Neural progenitor cell (in vitro differentiated cells): Measurements from ENCODE around the gene CHKA. TPM values are rescaled to one million over a fixed set of nuclear protein-coding genes. Genes with fewer than 3 reads are reported as not detected.

Experiments
- DNase-seq: peaks from one replicate; pipeline ENCODE4 v3.0.0-alpha.2; 2016; ENCODE audit warnings: low spot score
- H2AFZ ChIP-seq: fragments of 200-600 bp; sonication (generic); replicated peaks from 2 replicates; pipeline ENCODE4 v1.6.1; 2016; ENCODE audit warnings: antibody characterized with exemption
- H3F3A ChIP-seq: fragments of 200-600 bp; sonication (generic); 2 replicates; pipeline ENCODE4 v1.6.1; 2016; ENCODE audit warnings: antibody characterized with exemption, low read depth
- H3K27ac ChIP-seq: fragments of 200-600 bp; sonication (generic); 2 replicates; pipeline ENCODE4 v1.5.1; 2016; ENCODE audit warnings: mild to moderate bottlenecking
- H3K27me3 ChIP-seq: fragments of 200-600 bp; sonication (generic); 2 replicates; pipeline ENCODE4 v1.6.1; 2016; ENCODE audit warnings: mild to moderate bottlenecking, moderate library complexity
- H3K36me3 ChIP-seq: fragments of 200-600 bp; sonication (generic); 2 replicates; pipeline ENCODE4 v1.5.1; 2016
- H3K4me1 ChIP-seq: fragments of 200-600 bp; sonication (generic); 2 replicates; pipeline ENCODE4 v1.6.1; 2016; ENCODE audit warnings: mixed run types
- H3K4me2 ChIP-seq: fragments of 200-600 bp; sonication (generic); 2 replicates; pipeline ENCODE4 v1.6.1; 2016
- H3K4me3 ChIP-seq: fragments of 200-600 bp; sonication (generic); 2 replicates; pipeline ENCODE4 v1.5.1; 2016
- H3K79me2 ChIP-seq: fragments of 200-600 bp; sonication (generic); 2 replicates; pipeline ENCODE4 v1.6.1; 2016; ENCODE audit warnings: low read depth
- H3K9ac ChIP-seq: fragments of 200-600 bp; sonication (generic); 2 replicates; pipeline ENCODE4 v1.6.1; 2016
- H3K9me3 ChIP-seq: fragments of 200-600 bp; sonication (generic); 2 replicates; pipeline ENCODE4 v1.5.1; 2016; ENCODE audit warnings: low read depth
- H4K20me1 ChIP-seq: fragments of 200-600 bp; sonication (generic); 2 replicates; pipeline ENCODE4 v1.6.1; 2016; ENCODE audit warnings: low read depth
- H3K27ac Mint-ChIP-seq: 3 replicates; pipeline ENCODE4 v1.8.0; 2021; ENCODE audit warnings: mixed read lengths
- H3K27me3 Mint-ChIP-seq: 2 replicates; pipeline ENCODE4 v1.8.0; 2022; ENCODE audit warnings: low read depth, mild to moderate bottlenecking, inconsistent platforms, moderate library complexity, mixed read lengths; ENCODE audit not compliant: insufficient read depth
- H3K36me3 Mint-ChIP-seq: 3 replicates; pipeline ENCODE4 v1.8.0; 2021; ENCODE audit warnings: mixed read lengths
- H3K4me1 Mint-ChIP-seq: 3 replicates; pipeline ENCODE4 v1.8.0; 2021; ENCODE audit warnings: mixed read lengths
- H3K4me3 Mint-ChIP-seq: 3 replicates; pipeline ENCODE4 v1.8.0; 2021; ENCODE audit warnings: mild to moderate bottlenecking, moderate library complexity, mixed read lengths
- H3K9me3 Mint-ChIP-seq: 3 replicates; pipeline ENCODE4 v1.8.0; 2020; ENCODE audit warnings: mixed read lengths
- CTCF ChIP-seq: fragments of 200-600 bp; sonication (generic); IDR thresholded peaks from 2 replicates; pipeline ENCODE4 v1.5.1; 2017; ENCODE audit warnings: antibody characterized with exemption, mild to moderate bottlenecking
- EZH2 ChIP-seq: fragments of 200-600 bp; sonication (generic); IDR thresholded peaks from 2 replicates; pipeline ENCODE4 v1.6.1; 2017; ENCODE audit warnings: antibody characterized with exemption, mild to moderate bottlenecking, moderate library complexity
- EZH2phosphoT487 ChIP-seq: fragments of 200-600 bp; sonication (generic); IDR thresholded peaks from 2 replicates; pipeline ENCODE4 v1.6.1; 2017; ENCODE audit warnings: antibody characterized with exemption
- total RNA-seq: library from RNA; depleted of rRNA; stranded (reverse); fragments of >200 nt; gene quantifications from 2 replicates; pipeline ENCODE4 v1.2.3, GENCODE V29; 2015; ENCODE audit warnings: low replicate concordance

The CHKA gene
- total RNA-seq, 1 donor from 2014 or later = 36.8 TPM

DNA sequence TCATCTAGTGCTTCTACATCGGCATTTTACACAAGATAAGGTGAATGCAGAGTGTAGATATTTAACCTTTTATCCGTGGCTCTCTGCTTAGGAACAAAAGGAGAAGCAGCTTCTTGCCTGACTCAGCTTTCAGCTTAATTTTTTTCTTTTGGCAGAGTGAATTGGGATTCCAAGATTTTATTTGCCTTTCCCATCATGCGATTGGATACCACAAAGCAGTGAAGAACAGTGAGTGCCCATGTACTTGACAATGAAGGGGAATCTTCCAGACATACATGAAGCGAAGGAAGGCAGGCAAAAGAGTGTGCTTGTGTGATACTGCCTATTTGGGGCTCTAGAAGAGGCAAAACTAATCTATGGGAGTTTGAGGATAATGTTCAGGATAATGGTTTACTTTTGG, 17.0 kb upstream of the CHKA start:
- H3K4me1 Mint-ChIP-seq = peaks cover 21% of the 10 kb centered on the region
- H3K79me2 ChIP-seq = no peaks in the 10 kb centered on the region
- TF ChIP-seq EZH2phosphoT487 (no peak), EZH2 (no peak), CTCF (no peak)
- no peak overlapping the region for H3K9ac ChIP-seq
- H3K27ac Mint-ChIP-seq = peak overlapping the region; percentile 36
- H3K9me3 ChIP-seq = peaks cover 7% of the 10 kb centered on the region
- peaks cover 8% of the 10 kb centered on the region for H3K36me3 Mint-ChIP-seq
- no peaks in the 10 kb centered on the region for H3K27me3 ChIP-seq
- no peak overlapping the region for H3K4me2 ChIP-seq
- no peak overlapping the region for H3K4me3 ChIP-seq
- no peaks in the 10 kb centered on the region for H3F3A ChIP-seq
- H3K4me1 ChIP-seq = no peaks in the 10 kb centered on the region
- H3K4me3 Mint-ChIP-seq = no peak overlapping the region
- no peaks in the 10 kb centered on the region for H3K36me3 ChIP-seq
- no peaks in the 10 kb centered on the region for H4K20me1 ChIP-seq
- no peak for DNase-seq
- no peak overlapping the region for H2AFZ ChIP-seq
- no peak overlapping the region for H3K27ac ChIP-seq
- H3K9me3 Mint-ChIP-seq = peaks cover 25% of the 10 kb centered on the region
- H3K27me3 Mint-ChIP-seq = peaks cover 2% of the 10 kb centered on the region

- peaks cover 7% of the 10 kb centered on the region for H3K9me3 ChIP-seq
- no peak overlapping the region for H2AFZ ChIP-seq
- no peak for DNase-seq
- H3K27ac ChIP-seq = no peak overlapping the region
- H3K4me1 ChIP-seq = no peaks in the 10 kb centered on the region
- H4K20me1 ChIP-seq = no peaks in the 10 kb centered on the region
- H3K4me2 ChIP-seq = no peak overlapping the region
- H3K4me1 Mint-ChIP-seq = peaks cover 21% of the 10 kb centered on the region
- no peaks in the 10 kb centered on the region for H3F3A ChIP-seq
- peaks cover 9% of the 10 kb centered on the region for H3K36me3 Mint-ChIP-seq
- no peak for TF ChIP-seq EZH2phosphoT487
- no peak for TF ChIP-seq EZH2
- no peak for TF ChIP-seq CTCF
- no peaks in the 10 kb centered on the region for H3K79me2 ChIP-seq
- no peak overlapping the region for H3K4me3 Mint-ChIP-seq
- peaks cover 2% of the 10 kb centered on the region for H3K27me3 Mint-ChIP-seq
- H3K27me3 ChIP-seq = no peaks in the 10 kb centered on the region
- H3K9ac ChIP-seq = no peak overlapping the region
- no peaks in the 10 kb centered on the region for H3K36me3 ChIP-seq
- no peak overlapping the region for H3K4me3 ChIP-seq
- H3K9me3 Mint-ChIP-seq = peaks cover 26% of the 10 kb centered on the region
- H3K27ac Mint-ChIP-seq = no peak overlapping the region
These were observed 16.6 kb upstream of the CHKA start for GRCh38 chr11:68137833-68138232.

- Histone ChIP-seq H3K4me1 (no peaks in the 10 kb centered on the region), H4K20me1 (no peaks in the 10 kb centered on the region), H3F3A (no peaks in the 10 kb centered on the region), H3K4me3 (no peak overlapping the region), H3K36me3 (no peaks in the 10 kb centered on the region), H3K27ac (no peak overlapping the region), H2AFZ (no peak overlapping the region), H3K4me2 (no peak overlapping the region), H3K9ac (no peak overlapping the region), H3K27me3 (no peaks in the 10 kb centered on the region), H3K79me2 (no peaks in the 10 kb centered on the region), H3K9me3 (peaks cover 7% of the 10 kb centered on the region)
- Mint-ChIP-seq H3K4me1 (peaks cover 21% of the 10 kb centered on the region), H3K27ac (peak overlapping the region; percentile 37), H3K27me3 (peaks cover 6% of the 10 kb centered on the region), H3K9me3 (peaks cover 33% of the 10 kb centered on the region), H3K4me3 (no peak overlapping the region), H3K36me3 (peaks cover 14% of the 10 kb centered on the region)
- no peak for DNase-seq
- TF ChIP-seq CTCF (no peak), EZH2 (no peak), EZH2phosphoT487 (no peak)
These were observed 15.7 kb upstream of the CHKA start for GRCh38 chr11:68136866-68137265.
